ENCODE measurements around the gene BTRC. TPM values are rescaled to one million over a fixed set of nuclear protein-coding genes. Genes with fewer than 3 reads are reported as not detected.

Gene BTRC
- total and polyA plus RNA-seq, 2 donors (not counting 3 experiments of a cell fraction or from before 2014, with no cell fraction given), result 11.6 to 18.5 TPM

DNA sequence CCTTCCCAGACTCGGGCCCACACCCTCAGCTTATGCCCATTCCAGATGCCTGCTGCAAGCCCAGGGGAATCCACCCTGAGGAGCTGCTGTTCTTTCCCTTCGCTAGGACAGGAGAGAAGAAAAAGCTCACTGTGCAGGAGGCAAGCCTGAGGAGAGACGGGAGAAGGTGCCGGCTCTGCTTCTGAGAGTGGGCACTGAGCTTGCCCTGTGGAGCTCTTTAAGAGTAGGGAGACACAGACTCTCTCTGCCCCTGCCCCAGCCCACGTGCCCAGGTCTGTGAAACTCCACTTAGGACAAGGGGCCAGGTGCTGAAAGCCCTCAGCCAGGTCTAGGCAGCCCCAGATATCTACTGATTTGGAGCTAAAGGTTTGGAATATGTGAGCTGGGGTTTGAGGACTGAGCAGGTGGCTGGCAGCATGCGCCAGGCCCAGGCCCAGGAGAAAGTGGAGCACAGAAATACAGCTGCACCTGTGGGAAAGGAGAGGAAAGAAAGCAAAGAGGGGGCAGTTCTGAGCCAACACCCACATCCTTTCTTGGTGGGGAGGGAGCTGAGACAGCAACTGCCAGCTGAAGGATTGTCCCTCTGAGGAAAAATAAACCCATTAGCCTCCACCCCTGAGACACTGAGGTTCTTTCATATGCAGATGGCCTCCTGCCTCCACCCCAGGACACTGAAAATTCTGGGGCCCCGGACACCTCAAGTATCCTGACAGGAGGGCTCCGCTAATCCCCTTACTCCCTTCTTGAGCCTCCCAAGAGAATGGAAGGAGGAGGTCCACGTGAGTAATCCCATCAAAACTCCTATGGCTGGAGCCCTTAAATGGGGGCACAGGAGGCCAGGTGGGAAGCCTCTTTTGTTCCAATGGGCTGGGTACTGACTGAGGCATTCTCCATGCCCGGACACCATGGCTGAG lies 226.8 kb downstream of the BTRC start:
- H3K27me3 ChIP-seq (ENCODE audit: control insufficient read depth in 2 of 2, insufficient read depth in 2 of 2, low read length in 2 of 2), result no peaks in the 10 kb centered on the region
- no TSS peak for BruUV-seq (replicated peaks)
- H3K9ac ChIP-seq (replicated peaks; ENCODE audit: extremely low read depth, insufficient read depth, low read length), result no peak overlapping the region
- H3K9me1 ChIP-seq (replicated peaks; ENCODE audit: control insufficient read depth, extremely low read depth, insufficient read depth, low read length), result no peaks in the 10 kb centered on the region
- no peaks in the 10 kb centered on the region for H3K4me1 ChIP-seq (ENCODE audit: control insufficient read depth, extremely low read depth, insufficient read depth, low read length)
- H3K9me3 ChIP-seq (replicated peaks; ENCODE audit: control insufficient read depth, insufficient read depth, low read length), result no peaks in the 10 kb centered on the region
- no peak overlapping the region for H2AFZ ChIP-seq (ENCODE audit: low read depth, low read length)
- no peak for TF ChIP-seq GATA2 (IDR thresholded peaks at IDR 0.05; ENCODE audit: insufficient read depth, insufficient read length, low read depth, low read length)
- TF ChIP-seq, protein P1, sequence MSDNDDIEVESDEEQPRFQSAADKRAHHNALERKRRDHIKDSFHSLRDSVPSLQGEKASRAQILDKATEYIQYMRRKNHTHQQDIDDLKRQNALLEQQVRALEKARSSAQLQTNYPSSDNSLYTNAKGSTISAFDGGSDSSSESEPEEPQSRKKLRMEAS (IDR thresholded peaks at IDR 0.05; ENCODE audit: insufficient read depth, insufficient read length), result no peak
- TF ChIP-seq JUN (IDR thresholded peaks at IDR 0.05; ENCODE audit: borderline replicate concordance, insufficient read depth, insufficient read length, low read depth), result no peak
- TF ChIP-seq EZH2 (IDR thresholded peaks at IDR 0.05; ENCODE audit: borderline replicate concordance, low read depth, low read length, severe bottlenecking), result no peak
- no peak for TF ChIP-seq POLR2A (IDR thresholded peaks at IDR 0.05; ENCODE audit: low read depth, low read length)
- no peak for TF ChIP-seq POLR2AphosphoS5 (IDR thresholded peaks at IDR 0.05; ENCODE audit: insufficient read depth, low read depth, low read length)
- TF ChIP-seq, protein P2, sequence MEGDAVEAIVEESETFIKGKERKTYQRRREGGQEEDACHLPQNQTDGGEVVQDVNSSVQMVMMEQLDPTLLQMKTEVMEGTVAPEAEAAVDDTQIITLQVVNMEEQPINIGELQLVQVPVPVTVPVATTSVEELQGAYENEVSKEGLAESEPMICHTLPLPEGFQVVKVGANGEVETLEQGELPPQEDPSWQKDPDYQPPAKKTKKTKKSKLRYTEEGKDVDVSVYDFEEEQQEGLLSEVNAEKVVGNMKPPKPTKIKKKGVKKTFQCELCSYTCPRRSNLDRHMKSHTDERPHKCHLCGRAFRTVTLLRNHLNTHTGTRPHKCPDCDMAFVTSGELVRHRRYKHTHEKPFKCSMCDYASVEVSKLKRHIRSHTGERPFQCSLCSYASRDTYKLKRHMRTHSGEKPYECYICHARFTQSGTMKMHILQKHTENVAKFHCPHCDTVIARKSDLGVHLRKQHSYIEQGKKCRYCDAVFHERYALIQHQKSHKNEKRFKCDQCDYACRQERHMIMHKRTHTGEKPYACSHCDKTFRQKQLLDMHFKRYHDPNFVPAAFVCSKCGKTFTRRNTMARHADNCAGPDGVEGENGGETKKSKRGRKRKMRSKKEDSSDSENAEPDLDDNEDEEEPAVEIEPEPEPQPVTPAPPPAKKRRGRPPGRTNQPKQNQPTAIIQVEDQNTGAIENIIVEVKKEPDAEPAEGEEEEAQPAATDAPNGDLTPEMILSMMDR (IDR thresholded peaks at IDR 0.05; ENCODE audit: extremely low read depth in 1 of 2, insufficient read depth in 1 of 2, low read depth in 1 of 2, low read length in 2 of 2), result no peak
- TF ChIP-seq FOS (IDR thresholded peaks at IDR 0.05; ENCODE audit: borderline replicate concordance, insufficient read depth, low read length), result no peak
- no peak for TF ChIP-seq MYC (IDR thresholded peaks at IDR 0.05; ENCODE audit: low read depth, low read length)
- no peak overlapping the region for H3K27ac ChIP-seq (ENCODE audit: insufficient read depth, low read depth, low read length)
- no peaks in the 10 kb centered on the region for H4K20me1 ChIP-seq (replicated peaks; ENCODE audit: control insufficient read depth, extremely low read depth, insufficient read depth, low read length)
- POLR2A ChIA-PET, result no interaction called here
- FAIRE-seq, result no peak
- dilution Hi-C loops (cut with MboI; ENCODE audit: extremely low pct_ligation_motif_present, low sequenced_read_pairs) (no loop called here), intact Hi-C loops (cut with micrococcal nuclease) (no loop called here)
- H3K79me2 ChIP-seq (ENCODE audit: control insufficient read depth, insufficient read depth, low read length), result no peaks in the 10 kb centered on the region
- CTCF ChIA-PET, result interaction anchor here (1.0 to 2.6 kb wide), 6 partner anchors 10 to 531 kb away, joined by 3 to 11 read pairs (median 4); no protein-coding TSS in a partner anchor
- no peak overlapping the region for H3K4me3 ChIP-seq (replicated peaks in 1 of 3; ENCODE audit: insufficient read depth in 1 of 3, low read depth in 1 of 3, low read length in 3 of 3)
- DNase-seq (ENCODE audit: low read depth, low spot score), result no peak
- H3K4me2 ChIP-seq (ENCODE audit: insufficient read depth, low read length), result no peak overlapping the region
- peaks cover 5 to 6% of the 10 kb centered on the region in 2 experiments for H3K36me3 ChIP-seq (ENCODE audit: control insufficient read depth in 2 of 2, extremely low read depth in 1 of 2, insufficient read depth in 2 of 2, low read length in 2 of 2)
